Endothelial cell of umbilical vein (primary cell): ENCODE results near the gene HSPA12A. TPM values are rescaled to one million over a fixed set of nuclear protein-coding genes. Genes with fewer than 3 reads are reported as not detected.

Experiments used
- BruUV-seq: library from RNA; stranded (reverse); fragments of 400-500 nt; replicated peaks from 2 replicates; lab custom pipeline; 2021; lab: Mats Ljungman, UMichigan
- CTCF ChIA-PET: fragments of 300-600, 350-600 bp; sonication (Branson Sonifier 250); formaldehyde crosslinking; loops from one replicate; lab custom pipeline; 2021; ENCODE audit warnings: antibody characterized with exemption, inconsistent platforms; lab: Charles Lee
- POLR2A ChIA-PET: fragments of 300-600, 350-600 bp; sonication (Branson Sonifier 250); formaldehyde crosslinking; loops from one replicate; lab custom pipeline; 2021; ENCODE audit warnings: antibody characterized with exemption, inconsistent platforms; lab: Charles Lee
- DNase-seq: peaks from one replicate; pipeline ENCODE4 v3.0.0-alpha.2; 2011; ENCODE audit warnings: low read depth, low spot score
- FAIRE-seq: peaks from 2 replicates; lab custom pipeline; 2011; peaks lifted over from hg19 to GRCh38; lab: Jason Lieb, UNC
- H2AFZ ChIP-seq: 2 replicates; pipeline ENCODE4 v1.6.0; 2012; ENCODE audit warnings: low read depth, low read length, control low read depth, inconsistent platforms
- H3K27ac ChIP-seq: 2 replicates; pipeline ENCODE4 v1.5.1; 2011; ENCODE audit warnings: low read depth, mild to moderate bottlenecking, control low read depth, low read length, moderate library complexity; ENCODE audit not compliant: insufficient read depth
- H3K27me3 ChIP-seq, 2 experiments: 2 replicates each; pipeline versions ENCODE4 v1.6.0 to v1.6.1; 2011; ENCODE audit warnings: low read length in 2 of 2, mixed read lengths in 1 of 2; ENCODE audit not compliant: control insufficient read depth in 2 of 2, insufficient read depth in 2 of 2
- H3K36me3 ChIP-seq, 2 experiments: 2 replicates in 1 of 2; 3 replicates in 1 of 2; pipeline ENCODE4 v1.5.1; 2011; ENCODE audit warnings: low read length in 2 of 2, mild to moderate bottlenecking in 1 of 2, moderate library complexity in 1 of 2; ENCODE audit not compliant: control insufficient read depth in 2 of 2, insufficient read depth in 2 of 2; ENCODE audit errors: extremely low read depth in 1 of 2
- H3K4me1 ChIP-seq: 3 replicates; pipeline ENCODE4 v1.5.1; 2011; ENCODE audit warnings: mild to moderate bottlenecking, low read length; ENCODE audit not compliant: control insufficient read depth, insufficient read depth; ENCODE audit errors: extremely low read depth
- H3K4me2 ChIP-seq: 2 replicates; pipeline ENCODE4 v1.6.1; 2011; ENCODE audit warnings: low read length, control low read depth, mixed read lengths; ENCODE audit not compliant: insufficient read depth
- H3K4me3 ChIP-seq, 3 experiments: fragments of 200-600 bp in 1 of 3; sonication (generic), shearing (Covaris generic) in 1 of 3; replicated peaks in 1 of 3; 2 replicates each; pipeline ENCODE4 v1.5.1; 2011 to 2016; ENCODE audit warnings: control low read depth in 3 of 3, low read length in 3 of 3, mild to moderate bottlenecking in 2 of 3, inconsistent platforms in 1 of 3, low read depth in 1 of 3, moderate library complexity in 1 of 3; ENCODE audit not compliant: insufficient read depth in 1 of 3
- H3K79me2 ChIP-seq: 2 replicates; pipeline ENCODE4 v1.6.0; 2012; ENCODE audit warnings: low read length, inconsistent platforms; ENCODE audit not compliant: control insufficient read depth, insufficient read depth
- H3K9ac ChIP-seq: replicated peaks from 2 replicates; pipeline ENCODE3; 2011; ENCODE audit warnings: low read length, control low read depth; ENCODE audit not compliant: insufficient read depth; ENCODE audit errors: extremely low read depth
- H3K9me1 ChIP-seq: replicated peaks from 3 replicates; pipeline ENCODE4 v1.6.0; 2011; ENCODE audit warnings: mild to moderate bottlenecking, low read length; ENCODE audit not compliant: control insufficient read depth, insufficient read depth; ENCODE audit errors: extremely low read depth
- H3K9me3 ChIP-seq: replicated peaks from 2 replicates; pipeline ENCODE4 v1.5.1; 2012; ENCODE audit warnings: low read length, inconsistent platforms; ENCODE audit not compliant: control insufficient read depth, insufficient read depth
- H4K20me1 ChIP-seq: replicated peaks from 2 replicates; pipeline ENCODE3; 2011; ENCODE audit warnings: mild to moderate bottlenecking, low read length; ENCODE audit not compliant: control insufficient read depth, insufficient read depth; ENCODE audit errors: extremely low read depth
- CTCF ChIP-seq, 2 donors: IDR thresholded peaks; 1 replicate in 1 of 2; 2 replicates in 1 of 2; pipeline ENCODE4 v1.5.1; 2011; ENCODE audit warnings: low read length in 2 of 2, mild to moderate bottlenecking in 2 of 2, moderate library complexity in 2 of 2, control low read depth in 1 of 2, inconsistent platforms in 1 of 2, low read depth in 1 of 2; ENCODE audit not compliant: insufficient read depth in 1 of 2; ENCODE audit errors: extremely low read depth in 1 of 2
- EZH2 ChIP-seq: IDR thresholded peaks from 2 replicates; pipeline ENCODE4 v1.6.1; 2012; ENCODE audit warnings: borderline replicate concordance, low read depth, mild to moderate bottlenecking, moderate library complexity, low read length, inconsistent platforms; ENCODE audit not compliant: severe bottlenecking
- FOS ChIP-seq: IDR thresholded peaks from 2 replicates; pipeline ENCODE4 v1.6.1; 2011; ENCODE audit warnings: mild to moderate bottlenecking, low read length, moderate library complexity, borderline replicate concordance; ENCODE audit not compliant: insufficient read depth
- GATA2 ChIP-seq: IDR thresholded peaks from 2 replicates; pipeline ENCODE4 v1.7.0; 2011; ENCODE audit warnings: low read depth, mild to moderate bottlenecking, moderate library complexity, mixed read lengths, low read length; ENCODE audit not compliant: insufficient read length, insufficient read depth
- JUN ChIP-seq: IDR thresholded peaks from 2 replicates; pipeline ENCODE4 v1.6.1; 2011; ENCODE audit warnings: borderline replicate concordance, low read depth; ENCODE audit not compliant: insufficient read length, insufficient read depth
- MAX ChIP-seq: IDR thresholded peaks from 2 replicates; pipeline ENCODE4 v1.6.1; 2011; ENCODE audit not compliant: insufficient read depth, insufficient read length
- MYC ChIP-seq: IDR thresholded peaks from one replicate; pipeline ENCODE4 v1.6.1; 2011; ENCODE audit warnings: mild to moderate bottlenecking, low read depth, low read length
- POLR2A ChIP-seq: IDR thresholded peaks from 2 replicates; pipeline ENCODE4 v1.6.1; 2012; ENCODE audit warnings: low read depth, mild to moderate bottlenecking, control low read depth, low read length
- dilution Hi-C: fragments of 300-500 bp; cut with MboI; formaldehyde crosslinking; loops from one replicate; pipeline ENCODE4 v1.15.0; 2019; ENCODE audit warnings: low sequenced_read_pairs; ENCODE audit not compliant: extremely low pct_ligation_motif_present
- intact Hi-C: fragments of 100-400 bp; cut with micrococcal nuclease; formaldehyde crosslinking; loops from one replicate; pipeline ENCODE4 v1.10.0; 2022
- polyA plus RNA-seq, 4 experiments: library from polyadenylated mRNA; depleted of rRNA in 3 of 4; stranded (reverse) in 3 of 4; unstranded in 1 of 4; fragments of >200 nt; gene quantifications; 2 replicates each; pipeline versions ENCODE4 v1.2.1 to v1.2.3, GENCODE V29; 2011 to 2012; ENCODE audit warnings: missing spikeins in 1 of 4
- total RNA-seq: library from RNA; stranded (reverse); gene quantifications from 2 replicates; pipeline ENCODE4 v1.2.3, GENCODE V29; 2021

HSPA12A gene
- total and polyA plus RNA-seq, 2 donors (not counting 3 experiments of a cell fraction or from before 2014, with no cell fraction given) = 0.22 to 0.29 TPM

GRCh38 chr10:116676633-116677032, 65.7 kb downstream of the HSPA12A start:
- CTCF ChIA-PET = interaction anchor here (1.8 kb wide), 1 partner anchor 111 kb away, joined by 6 read pairs; no protein-coding TSS in a partner anchor
- BruUV-seq = no TSS peak
- POLR2A ChIA-PET = no interaction called here
- H4K20me1 ChIP-seq = no peaks in the 10 kb centered on the region
- DNase-seq (no peak), FAIRE-seq (no peak)
- H3K9ac ChIP-seq = no peak overlapping the region
- H3K79me2 ChIP-seq = no peaks in the 10 kb centered on the region
- intact Hi-C loops = no loop called here
- H3K27me3 ChIP-seq = no peaks in the 10 kb centered on the region
- no peak overlapping the region for H3K27ac ChIP-seq
- TF ChIP-seq MYC (no peak), CTCF (IDR thresholded peaks at IDR 0.05; ENCODE audit: extremely low read depth in 1 of 2, insufficient read depth in 1 of 2, low read depth in 1 of 2, low read length in 2 of 2) (no peak)
- no peaks in the 10 kb centered on the region for H3K36me3 ChIP-seq
- dilution Hi-C loops = no loop called here
- H3K9me3 ChIP-seq = no peaks in the 10 kb centered on the region
- no peaks in the 10 kb centered on the region for H3K4me1 ChIP-seq
- H2AFZ ChIP-seq = no peak overlapping the region
- no peak overlapping the region for H3K4me2 ChIP-seq
- no peaks in the 10 kb centered on the region for H3K9me1 ChIP-seq
- no peak overlapping the region for H3K4me3 ChIP-seq

GRCh38 chr10:116676118-116676517, 66.2 kb downstream of the HSPA12A start:
- FAIRE-seq (no peak), DNase-seq (no peak)
- Histone ChIP-seq H3K9ac (no peak overlapping the region), H3K4me2 (no peak overlapping the region), H4K20me1 (no peaks in the 10 kb centered on the region), H3K36me3 (no peaks in the 10 kb centered on the region), H3K27ac (no peak overlapping the region), H3K4me3 (no peak overlapping the region), H3K9me3 (no peaks in the 10 kb centered on the region), H3K9me1 (no peaks in the 10 kb centered on the region), H3K79me2 (no peaks in the 10 kb centered on the region), H3K27me3 (no peaks in the 10 kb centered on the region), H3K4me1 (no peaks in the 10 kb centered on the region), H2AFZ (no peak overlapping the region)
- TF ChIP-seq FOS (no peak), MAX (no peak), JUN (no peak), GATA2 (no peak), POLR2A (no peak), CTCF (IDR thresholded peaks at IDR 0.05; ENCODE audit: extremely low read depth in 1 of 2, insufficient read depth in 1 of 2, low read depth in 1 of 2, low read length in 2 of 2) (no peak), MYC (no peak), EZH2 (no peak)
- dilution Hi-C loops = no loop called here
- BruUV-seq = no TSS peak
- CTCF ChIA-PET = interaction anchor here (1.8 kb wide), 1 partner anchor 112 kb away, joined by 6 read pairs; no protein-coding TSS in a partner anchor
- intact Hi-C loops = no loop called here
- POLR2A ChIA-PET = no interaction called here
